GM12878 (cell line): ENCODE measurements around the gene ZSCAN10.

Experiments used
- CREM ChIP-seq: IDR thresholded peaks from 2 replicates; pipeline ENCODE4 v1.6.1; 2014; ENCODE audit warnings: antibody characterized with exemption, low read depth
- EP300 ChIP-seq, 2 experiments: fragments of 150-350 bp in 1 of 2; IDR thresholded peaks; 2 replicates each; pipeline ENCODE4 v1.6.1; 2011 to 2012; ENCODE audit warnings: low read depth in 2 of 2, low read length in 2 of 2, borderline replicate concordance in 1 of 2, improper control_type of control experiment in 1 of 2, inconsistent platforms in 1 of 2; ENCODE audit not compliant: control insufficient read depth in 1 of 2
- FOXM1 ChIP-seq: IDR thresholded peaks from 2 replicates; pipeline ENCODE4 v1.6.1; 2012; ENCODE audit warnings: low read depth, mild to moderate bottlenecking, inconsistent platforms, low read length, moderate library complexity
- MYC ChIP-seq: IDR thresholded peaks from 2 replicates; pipeline ENCODE4 v1.6.1; 2011; ENCODE audit warnings: mild to moderate bottlenecking, low read length, moderate library complexity, inconsistent platforms; ENCODE audit not compliant: insufficient read depth, insufficient replicate concordance, insufficient read length, severe bottlenecking
- RAD21 ChIP-seq: IDR thresholded peaks from 2 replicates; pipeline ENCODE4 v1.6.1; 2011; ENCODE audit warnings: mild to moderate bottlenecking, low read depth, low read length, moderate library complexity; ENCODE audit not compliant: insufficient read depth
- RCOR1 ChIP-seq: conservative IDR thresholded peaks from 2 replicates; pipeline ENCODE4 v1.6.1; 2012; ENCODE audit warnings: low read depth, low read length, improper control_type of control experiment
- RFX5 ChIP-seq: IDR thresholded peaks from 2 replicates; pipeline ENCODE4 v1.6.1; 2011; ENCODE audit warnings: low read depth, low read length, improper control_type of control experiment
- SMC3 ChIP-seq: IDR thresholded peaks from 2 replicates; pipeline ENCODE4 v1.6.1; 2011; ENCODE audit warnings: low read length, improper control_type of control experiment, borderline replicate concordance
- SREBF1 ChIP-seq: IDR thresholded peaks from 2 replicates; pipeline ENCODE4 v1.6.1; 2012; ENCODE audit warnings: mild to moderate bottlenecking, low read length
- SUZ12 ChIP-seq: fragments of 200-600 bp; sonication (generic); IDR thresholded peaks from one replicate; pipeline ENCODE4 v1.6.1; 2018; ENCODE audit warnings: antibody characterized with exemption, mild to moderate bottlenecking; ENCODE audit not compliant: unreplicated experiment
- TF ChIP-seq, protein P1 (sequence below), 3 experiments: IDR thresholded peaks in 2 of 3; conservative IDR thresholded peaks in 1 of 3; 2 replicates each; pipeline ENCODE4 v1.5.1; 2011; ENCODE audit warnings: low read depth in 3 of 3, low read length in 3 of 3, mild to moderate bottlenecking in 3 of 3, control low read depth in 2 of 3, moderate library complexity in 2 of 3, inconsistent platforms in 1 of 3, mixed read lengths in 1 of 3; ENCODE audit not compliant: control insufficient read depth in 2 of 3, insufficient read depth in 1 of 3; ENCODE audit errors: extremely low read depth in 1 of 3
- TF ChIP-seq, protein P2 (sequence below): IDR thresholded peaks from 2 replicates; pipeline ENCODE4 v1.6.1; 2011; ENCODE audit warnings: mild to moderate bottlenecking, low read depth, low read length, moderate library complexity; ENCODE audit not compliant: insufficient replicate concordance

DNA sequence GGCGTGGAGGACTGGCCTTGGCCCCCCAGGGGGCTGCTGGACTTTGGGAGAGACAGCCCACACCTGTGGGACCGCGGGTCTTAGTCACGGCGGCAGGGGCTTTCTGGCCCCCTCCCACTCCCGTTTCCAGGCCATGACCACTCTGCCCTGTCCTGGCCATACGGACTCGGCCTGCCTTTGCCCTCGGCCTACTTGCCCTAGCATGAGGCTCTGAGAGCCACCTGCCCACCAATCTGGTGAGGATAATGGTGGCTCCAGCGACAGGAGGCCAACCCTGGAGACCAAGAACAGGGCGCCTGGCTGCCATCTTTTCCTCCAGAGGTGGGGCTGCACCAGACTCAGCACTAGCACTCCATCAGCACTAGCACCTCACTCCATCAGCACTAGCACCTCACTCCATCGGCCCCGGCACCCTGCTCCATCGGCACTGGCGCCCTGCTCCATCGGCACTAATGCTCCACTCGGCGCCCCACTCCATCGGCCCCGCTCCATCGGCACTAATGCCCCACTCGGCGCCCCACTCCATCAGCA, 42.8 kb upstream of the ZSCAN10 start:
- TF ChIP-seq RFX5: no peak
- TF ChIP-seq, protein P1, sequence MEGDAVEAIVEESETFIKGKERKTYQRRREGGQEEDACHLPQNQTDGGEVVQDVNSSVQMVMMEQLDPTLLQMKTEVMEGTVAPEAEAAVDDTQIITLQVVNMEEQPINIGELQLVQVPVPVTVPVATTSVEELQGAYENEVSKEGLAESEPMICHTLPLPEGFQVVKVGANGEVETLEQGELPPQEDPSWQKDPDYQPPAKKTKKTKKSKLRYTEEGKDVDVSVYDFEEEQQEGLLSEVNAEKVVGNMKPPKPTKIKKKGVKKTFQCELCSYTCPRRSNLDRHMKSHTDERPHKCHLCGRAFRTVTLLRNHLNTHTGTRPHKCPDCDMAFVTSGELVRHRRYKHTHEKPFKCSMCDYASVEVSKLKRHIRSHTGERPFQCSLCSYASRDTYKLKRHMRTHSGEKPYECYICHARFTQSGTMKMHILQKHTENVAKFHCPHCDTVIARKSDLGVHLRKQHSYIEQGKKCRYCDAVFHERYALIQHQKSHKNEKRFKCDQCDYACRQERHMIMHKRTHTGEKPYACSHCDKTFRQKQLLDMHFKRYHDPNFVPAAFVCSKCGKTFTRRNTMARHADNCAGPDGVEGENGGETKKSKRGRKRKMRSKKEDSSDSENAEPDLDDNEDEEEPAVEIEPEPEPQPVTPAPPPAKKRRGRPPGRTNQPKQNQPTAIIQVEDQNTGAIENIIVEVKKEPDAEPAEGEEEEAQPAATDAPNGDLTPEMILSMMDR (IDR thresholded peaks at IDR 0.05 in 2 of 3, conservative IDR thresholded peaks at IDR 0.05 in 1 of 3; ENCODE audit: control insufficient read depth in 2 of 3, extremely low read depth in 1 of 3, insufficient read depth in 1 of 3, low read depth in 3 of 3, low read length in 3 of 3): no peak
- no peak for TF ChIP-seq SUZ12
- TF ChIP-seq SREBF1: no peak
- no peak for TF ChIP-seq RAD21
- TF ChIP-seq, protein P2, sequence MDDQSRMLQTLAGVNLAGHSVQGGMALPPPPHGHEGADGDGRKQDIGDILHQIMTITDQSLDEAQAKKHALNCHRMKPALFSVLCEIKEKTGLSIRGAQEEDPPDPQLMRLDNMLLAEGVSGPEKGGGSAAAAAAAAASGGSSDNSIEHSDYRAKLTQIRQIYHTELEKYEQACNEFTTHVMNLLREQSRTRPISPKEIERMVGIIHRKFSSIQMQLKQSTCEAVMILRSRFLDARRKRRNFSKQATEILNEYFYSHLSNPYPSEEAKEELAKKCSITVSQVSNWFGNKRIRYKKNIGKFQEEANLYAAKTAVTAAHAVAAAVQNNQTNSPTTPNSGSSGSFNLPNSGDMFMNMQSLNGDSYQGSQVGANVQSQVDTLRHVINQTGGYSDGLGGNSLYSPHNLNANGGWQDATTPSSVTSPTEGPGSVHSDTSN: no peak
- no peak for TF ChIP-seq MYC
- TF ChIP-seq EP300 (IDR thresholded peaks at IDR 0.05; ENCODE audit: borderline replicate concordance in 1 of 2, control insufficient read depth in 1 of 2, low read depth in 2 of 2, low read length in 2 of 2): no peak
- TF ChIP-seq FOXM1: no peak
- no peak for TF ChIP-seq SMC3
- no peak for TF ChIP-seq CREM
- no peak for TF ChIP-seq RCOR1
